ENCODE data around the gene SYTL3. TPM values are rescaled to one million over a fixed set of nuclear protein-coding genes. Genes with fewer than 3 reads are reported as not detected.

Gene SYTL3
- total RNA-seq, 3 donors from 2014 or later: 33.6 to 72.6 (median 38.5) TPM

Other genes starting within 250 kb of the SYTL3 start
- 10 to 100 TPM; 11.4 to 13.2 (median 12.0) TPM for gene TMEM181, start 90.0 kb upstream of the SYTL3 start, total RNA-seq
- 10 to 100 TPM; 57.5 to 67.1 (median 64.9) TPM for gene DYNLT1, start 5.3 kb upstream of the SYTL3 start, total RNA-seq
- gene EZR, start 169.3 kb downstream of the SYTL3 start, total RNA-seq: 100 to 1,000 TPM; 315 to 327 (median 324) TPM